Heart left ventricle (tissue), 16 donors: Measurements from ENCODE around the gene ZNF536. TPM values are rescaled to one million over a fixed set of nuclear protein-coding genes. Genes with fewer than 3 reads are reported as not detected.

Experiments used
- ATAC-seq, 4 donors: fragments of 200-7000 bp; cut with Tn5 transposase; one replicate each; pipeline ENCODE4 v1.9.1; 2020 to 2022; ENCODE audit warnings: moderate library complexity in 4 of 4, mild to moderate bottlenecking in 3 of 4, moderate number of reproducible peaks in 1 of 4
- DNase-seq, 5 donors: peaks; one replicate each; pipeline ENCODE4 v3.0.0-alpha.2; 2020
- H3K27ac ChIP-seq, 12 donors: fragments of 200-600 bp; sonication (generic) in 4 of 12; one replicate each; pipeline versions ENCODE4 v1.5.0 to v1.8.0; 2016 to 2022; ENCODE audit warnings: mild to moderate bottlenecking in 2 of 12
- H3K27me3 ChIP-seq, 9 donors: fragments of 200-600 bp; sonication (generic) in 2 of 9; one replicate each; pipeline versions ENCODE4 v1.5.1 to v1.8.0; 2016 to 2022; ENCODE audit warnings: mild to moderate bottlenecking in 3 of 9
- H3K36me3 ChIP-seq, 9 donors: fragments of 200-600 bp; sonication (generic) in 2 of 9; one replicate each; pipeline versions ENCODE4 v1.5.0 to v1.8.0; 2018 to 2022; ENCODE audit warnings: mild to moderate bottlenecking in 2 of 9
- H3K4me1 ChIP-seq, 12 donors: fragments of 200-600 bp; sonication (generic) in 4 of 12; one replicate each; pipeline versions ENCODE4 v1.5.0 to v1.8.0; 2016 to 2022; ENCODE audit warnings: mild to moderate bottlenecking in 3 of 12
- H3K4me3 ChIP-seq, 12 donors: fragments of 200-600 bp; sonication (generic) in 4 of 12; one replicate each; pipeline versions ENCODE4 v1.5.0 to v1.8.0; 2017 to 2022; ENCODE audit warnings: mild to moderate bottlenecking in 9 of 12, moderate library complexity in 4 of 12
- H3K9me3 ChIP-seq, 12 donors: fragments of 200-600 bp; sonication (generic) in 4 of 12; one replicate each; pipeline versions ENCODE4 v1.5.0 to v1.8.0; 2016 to 2022; ENCODE audit warnings: mild to moderate bottlenecking in 1 of 12
- CTCF ChIP-seq, 12 donors: fragments of 200-600 bp; sonication (generic) in 4 of 12; IDR thresholded peaks; one replicate each; pipeline versions ENCODE4 v1.5.0 to v1.8.0; 2018 to 2022; ENCODE audit warnings: antibody characterized with exemption in 12 of 12, mild to moderate bottlenecking in 5 of 12
- POLR2A ChIP-seq, 2 donors: fragments of 450-650 bp; IDR thresholded peaks; one replicate each; pipeline ENCODE4 v1.6.1; 2017; ENCODE audit warnings: antibody characterized with exemption in 2 of 2, mild to moderate bottlenecking in 2 of 2, moderate library complexity in 2 of 2
- WGBS, 4 donors: extraction: QIAGEN DNeasy Blood & Tissue Kit in 2 of 4; methylation state at CpG; one replicate each; pipeline versions ENCODE4 v1.1.5 to v1.1.7; 2013 to 2018; 5-methylcytosine and 5-hydroxymethylcytosine counted together
- intact Hi-C, 10 donors: fragments of 100-400 bp; cut with DNase I; formaldehyde crosslinking; loops; one replicate each; pipeline versions ENCODE4 v1.11.1 to v1.14.2; 2022
- polyA plus RNA-seq, 2 donors: library from polyadenylated mRNA; stranded (reverse); fragments of 200-250 nt; gene quantifications; one replicate each; pipeline ENCODE4 v1.2.3, GENCODE V29; 2013
- total RNA-seq, 9 donors: library from RNA; depleted of rRNA in 2 of 9; stranded (reverse); fragments of >200 nt in 2 of 9; fragmentation: NEBNext Ultra II Directional in 3 of 9; extraction: Animal tissue kit (Norgen Biotek cat#: 25700) in 3 of 9; gene quantifications; one replicate each; pipeline versions ENCODE4 v1.1.0 to v1.2.4, GENCODE V29; 2016 to 2023
- donor health status: ischemic (EF 13 %, LVEDD 7.1; RV severe dilation, severe dysfunction).
- donor health status: healthy with polysubstance abuse.
- donor health status: DM: no; HTN: yes; CAD: no.
- donor health status: DM: no; HTN: no; CAD: no.
- donor health status: ischemic (EF 25% LVEDD 6.9; RV normal size, moderate dysfunction).
- donor health status: ischemic (EF 25% LVEDD 5.7; RV mildly dilated, moderate dysfunction).
- donor health status: healthy.
- donor health status: DM: yes; HTN: yes; CAD: no.
- donor health status: ischemic (EF 35%, LVEDD 5.7; RV mildly dilated, moderate dysfunction).
- donor health status: nonischemic (EF 11% LVEDD 7.7; RV severe dilation, severe dysfunction).
- donor health status: DM: yes; HTN: yes; CAD: no.
- donor health status: PGD.
- donor health status: ischemic (EF 29% LVEDD 5.4; RV normal size, mild dysfunction).
- donor health status: nonischemic (EF 23%, LVEDD 6.1; RV moderate dilation, normal function).

ZNF536 gene
- total and polyA plus RNA-seq, 11 donors = 0.17 to 10.1 (median 2.0) TPM

GRCh38 chr19:30516111-30516510 is 143.9 kb downstream of the ZNF536 start:
- WGBS, 4 donors = 83 to 86% (median 85%) methylated on average over 6 of the region's 6 CpGs
- Histone ChIP-seq H3K36me3 (no peaks in the 10 kb centered on the region), H3K27ac (no peak overlapping the region), H3K4me1 (no peaks in the 10 kb centered on the region), H3K9me3 (no peaks in the 10 kb centered on the region), H3K27me3 (peaks cover 0 to 3% (median 0%) of the 10 kb centered on the region in 9 donors), H3K4me3 (no peak overlapping the region)
- ATAC-seq = no peak
- intact Hi-C loops = no loop called here
- no peak for DNase-seq
- TF ChIP-seq POLR2A (IDR thresholded peaks at IDR 0.05) (no peak), CTCF (IDR thresholded peaks at IDR 0.05) (no peak)

DNA sequence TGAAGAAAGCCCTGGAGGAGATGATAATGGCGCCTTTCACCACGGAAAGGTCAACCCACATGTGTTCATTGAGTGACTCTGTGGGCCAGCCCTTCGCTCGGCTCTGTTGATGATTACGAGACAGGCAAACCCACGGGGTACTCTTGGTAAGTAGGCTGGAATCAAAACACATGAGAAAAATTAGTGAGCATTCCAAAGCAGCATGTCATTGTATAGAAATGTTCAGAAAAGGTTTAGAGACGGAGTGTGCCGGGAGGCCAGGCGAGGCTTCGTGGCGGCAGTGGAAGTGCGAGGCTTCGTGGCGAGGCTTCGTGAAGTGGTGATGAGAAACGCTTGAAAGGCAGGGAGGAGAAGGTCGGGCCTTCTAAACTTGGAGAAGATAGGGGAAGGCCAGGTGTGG is 144.3 kb downstream of the ZNF536 start:
- Histone ChIP-seq H3K9me3 (no peaks in the 10 kb centered on the region), H3K27me3 (no peaks in the 10 kb centered on the region), H3K4me1 (no peaks in the 10 kb centered on the region), H3K36me3 (no peaks in the 10 kb centered on the region), H3K27ac (no peak overlapping the region), H3K4me3 (no peak overlapping the region)
- no peak for ATAC-seq
- intact Hi-C loops = no loop called here
- TF ChIP-seq CTCF (IDR thresholded peaks at IDR 0.05) (no peak), POLR2A (IDR thresholded peaks at IDR 0.05) (no peak)
- WGBS, 4 donors = 88 to 94% (median 90%) methylated on average over 17 of the region's 17 CpGs
- DNase-seq = no peak

GRCh38 chr19:30518965-30519606 is 146.9 kb downstream of the ZNF536 start:
- ATAC-seq (no peak), DNase-seq (no peak)
- no peak overlapping the region for H3K4me3 ChIP-seq
- H3K9me3 ChIP-seq = no peaks in the 10 kb centered on the region
- no peaks in the 10 kb centered on the region for H3K36me3 ChIP-seq
- H3K27ac ChIP-seq = no peak overlapping the region
- H3K4me1 ChIP-seq = no peaks in the 10 kb centered on the region
- no peaks in the 10 kb centered on the region for H3K27me3 ChIP-seq
- no peak for TF ChIP-seq CTCF (IDR thresholded peaks at IDR 0.05)
- WGBS, 4 donors = 75 to 85% (median 82%) methylated on average over 12 to 13 of the region's 13 CpGs
- intact Hi-C loops = no loop called here

- no peaks in the 10 kb centered on the region for H3K36me3 ChIP-seq
- DNase-seq = no peak
- TF ChIP-seq POLR2A (IDR thresholded peaks at IDR 0.05) = no peak
- no peak for TF ChIP-seq CTCF (IDR thresholded peaks at IDR 0.05)
- no peaks in the 10 kb centered on the region for H3K9me3 ChIP-seq
- H3K4me1 ChIP-seq = no peaks in the 10 kb centered on the region
- H3K4me3 ChIP-seq = no peak overlapping the region
- intact Hi-C loops = no loop called here
- H3K27ac ChIP-seq = no peak overlapping the region
- peaks cover 0 to 4% (median 0%) of the 10 kb centered on the region in 9 donors for H3K27me3 ChIP-seq
- ATAC-seq = no peak
- 82 to 90% (median 86%) methylated on average over 3 of the region's 3 CpGs for WGBS, 4 donors
Observed at GRCh38 chr19:30519607-30520205, 147.5 kb downstream of the ZNF536 start.
